ENCODE measurements around the gene SLC13A3. TPM values are rescaled to one million over a fixed set of nuclear protein-coding genes. Genes with fewer than 3 reads are reported as not detected.

The SLC13A3 gene
- total RNA-seq, 2 experiments from 2014 or later: not detected

GRCh38 chr20:46586724-46587123 is 64.5 kb downstream of the SLC13A3 start:
- Mint-ChIP-seq H3K4me3 (no peak overlapping the region), H3K27me3 (peaks cover 4% of the 10 kb centered on the region), H3K9me3 (no peaks in the 10 kb centered on the region), H3K36me3 (ENCODE audit: low read depth) (no peaks in the 10 kb centered on the region), H3K27ac (no peak overlapping the region), H3K4me1 (ENCODE audit: low read depth) (peaks cover 4% of the 10 kb centered on the region)
- no peak for DNase-seq
- POLR2A ChIA-PET: no interaction called here
- intact Hi-C loops (cut with micrococcal nuclease): no loop called here
- CTCF ChIA-PET: interaction anchor here (1.5 kb wide), 1 partner anchor 24 kb away, joined by 6 read pairs; no protein-coding TSS in a partner anchor
- no peak for TF ChIP-seq CTCF (IDR thresholded peaks at IDR 0.05)
- no peak for ATAC-seq

- intact Hi-C loops (cut with micrococcal nuclease): no loop called here
- H3K4me3 Mint-ChIP-seq: no peak overlapping the region
- DNase-seq (no peak), ATAC-seq (no peak)
- H3K27me3 Mint-ChIP-seq: peaks cover 4% of the 10 kb centered on the region
- H3K36me3 Mint-ChIP-seq (ENCODE audit: low read depth): no peaks in the 10 kb centered on the region
- TF ChIP-seq CTCF (IDR thresholded peaks at IDR 0.05): no peak
- no peaks in the 10 kb centered on the region for H3K9me3 Mint-ChIP-seq
- peaks cover 4% of the 10 kb centered on the region for H3K4me1 Mint-ChIP-seq (ENCODE audit: low read depth)
- ChIA-PET CTCF (no interaction called here), POLR2A (no interaction called here)
- no peak overlapping the region for H3K27ac Mint-ChIP-seq
These were observed 66.8 kb downstream of the SLC13A3 start for GRCh38 chr20:46584508-46584907.

- H3K4me1 Mint-ChIP-seq (ENCODE audit: low read depth): no peaks in the 10 kb centered on the region
These were observed 67.6 kb downstream of the SLC13A3 start for GRCh38 chr20:46583411-46584214.

GRCh38 chr20:46582648-46583047 is 68.6 kb downstream of the SLC13A3 start:
- intact Hi-C loops (cut with micrococcal nuclease): no loop called here
- POLR2A ChIA-PET: interaction anchor here (0.8 kb wide), 1 partner anchor 15 kb away, joined by 3 read pairs; no protein-coding TSS in a partner anchor

More at GRCh38 chr20:46583411-46584214, 67.6 kb downstream of the SLC13A3 start:
- no peak for DNase-seq
- Mint-ChIP-seq H3K4me3 (no peak overlapping the region), H3K9me3 (no peaks in the 10 kb centered on the region), H3K36me3 (ENCODE audit: low read depth) (no peaks in the 10 kb centered on the region), H3K27ac (no peak overlapping the region), H3K27me3 (peaks cover 3% of the 10 kb centered on the region)
- ChIA-PET POLR2A (no interaction called here), CTCF (no interaction called here)
- intact Hi-C loops (cut with micrococcal nuclease): no loop called here
- no peak for ATAC-seq
- TF ChIP-seq CTCF (IDR thresholded peaks at IDR 0.05): no peak

More at GRCh38 chr20:46582648-46583047, 68.6 kb downstream of the SLC13A3 start:
- Mint-ChIP-seq H3K4me1 (ENCODE audit: low read depth) (no peaks in the 10 kb centered on the region), H3K4me3 (no peak overlapping the region), H3K36me3 (ENCODE audit: low read depth) (no peaks in the 10 kb centered on the region), H3K27ac (no peak overlapping the region), H3K9me3 (no peaks in the 10 kb centered on the region), H3K27me3 (peaks cover 4% of the 10 kb centered on the region)
- no peak for ATAC-seq
- no peak for TF ChIP-seq CTCF (IDR thresholded peaks at IDR 0.05)
- CTCF ChIA-PET: interaction anchor here (1.5 kb wide), 1 partner anchor 20 kb away, joined by 5 read pairs; no protein-coding TSS in a partner anchor
- DNase-seq: no peak

All from activated CD8-positive, alpha-beta T cell treated with anti-CD3 and anti-CD28 coated beads for 36 hours (primary cell).